NCI-H2196 treated with DMSO at 0.1 percent for 48 hours (cell line): ENCODE results near the gene THRA.
A peak's percentile ranks its signal among the peaks of the same experiment; 100 is the strongest.

Experiments
- DNase-seq: peaks from one replicate; lab custom pipeline; 2025; ENCODE audit not compliant: unreplicated experiment; lab: John Stamatoyannopoulos, UW

The THRA gene

DNA sequence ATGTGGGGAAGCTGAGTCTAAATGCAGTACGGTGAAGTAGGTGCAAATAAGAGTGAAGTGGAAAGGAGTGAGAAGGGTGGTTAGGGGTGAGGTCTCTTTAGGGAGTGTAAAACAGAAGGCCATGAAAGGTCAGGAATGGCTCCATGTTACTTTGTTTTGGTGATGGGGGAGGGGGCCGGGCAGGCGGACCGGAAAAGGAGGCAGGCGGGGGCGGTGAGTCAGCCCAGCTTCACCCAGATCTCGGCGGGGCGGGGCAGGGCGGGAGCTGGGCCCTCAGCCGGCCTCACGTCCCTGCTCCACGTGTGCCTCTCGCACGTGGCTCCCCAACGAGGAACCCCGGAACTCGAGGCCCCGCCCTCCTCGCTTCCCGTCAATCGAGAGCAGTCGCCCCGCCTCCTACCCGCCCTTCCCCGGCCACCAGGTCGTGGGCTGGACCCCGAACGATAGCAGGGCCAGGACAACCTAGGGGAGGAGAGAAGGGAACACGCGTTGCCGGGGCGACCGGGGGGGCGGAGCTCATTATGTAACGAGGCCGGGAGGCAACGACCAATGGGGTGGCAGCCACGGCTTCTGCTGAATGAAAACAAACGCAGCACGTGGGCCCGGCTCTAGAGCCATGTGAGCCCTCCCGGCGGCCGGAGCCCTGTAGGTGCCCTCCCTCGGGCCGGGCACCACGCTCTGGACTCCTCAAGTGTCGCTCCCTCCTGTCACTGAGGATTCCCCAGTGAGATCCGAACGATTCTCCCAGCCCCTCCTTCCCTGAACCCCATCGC lies 36.3 kb downstream of the THRA start:
- DNase-seq: peak; percentile 85

DNA sequence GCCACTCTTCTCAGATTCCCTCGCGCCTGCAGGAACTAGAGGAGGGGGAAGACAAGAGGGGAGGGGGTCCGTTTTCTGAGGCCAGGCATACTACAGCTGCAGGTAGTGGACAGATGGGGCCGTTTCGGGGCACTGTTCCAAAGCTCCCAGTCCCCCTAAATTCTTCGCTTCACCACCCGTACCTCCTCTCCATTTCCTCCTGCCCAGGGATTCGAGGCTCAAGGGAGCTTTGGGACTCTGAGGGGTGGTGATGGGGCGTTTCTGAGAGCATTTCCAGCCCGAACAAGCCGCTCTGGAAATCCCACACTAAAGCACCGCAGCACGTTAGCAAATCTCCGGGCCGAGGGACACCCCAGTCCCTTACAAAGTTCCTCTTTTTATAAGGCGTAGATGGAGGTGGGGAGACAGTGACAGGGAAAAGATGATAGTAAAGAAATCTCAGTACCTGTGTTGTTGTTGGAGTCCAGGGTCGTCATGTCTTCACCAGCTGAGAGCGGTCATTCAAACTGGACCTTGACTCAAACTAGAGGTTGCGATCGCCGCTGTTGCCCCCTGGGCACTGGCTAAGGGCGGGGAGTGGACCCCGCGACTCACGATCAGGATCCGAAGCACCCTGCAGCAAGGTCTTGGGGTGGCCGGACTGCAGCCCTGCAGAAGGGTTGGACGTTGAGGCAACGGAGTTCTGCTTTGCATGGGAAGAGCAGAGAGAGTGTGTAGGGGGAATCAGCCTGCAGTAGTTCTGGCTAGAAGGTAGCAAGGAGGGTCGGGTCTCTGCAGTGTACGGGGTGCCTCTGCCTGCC lies 37.1 kb downstream of the THRA start:
- no peak for DNase-seq

DNA sequence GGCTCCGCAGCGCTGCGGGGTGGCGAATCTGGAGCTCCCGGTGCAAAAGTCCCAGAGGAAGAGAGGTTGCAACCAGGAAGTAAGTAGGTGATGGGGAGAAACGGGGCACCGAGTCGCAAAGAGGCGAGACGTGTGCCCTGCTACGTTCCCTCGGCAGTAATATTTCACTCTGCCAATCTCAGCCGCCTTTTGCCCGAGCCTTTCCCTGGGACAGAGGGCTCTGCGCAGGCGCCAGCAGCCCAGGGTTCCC lies 37.6 kb downstream of the THRA start, which contains the start of gene NR1D1:
Gene NR1D1, minus strand, starts transcription at position 171 of the 250 bp plus-strand sequence. CDS start 495 bp downstream, outside the sequence.
- no peak for DNase-seq

DNA sequence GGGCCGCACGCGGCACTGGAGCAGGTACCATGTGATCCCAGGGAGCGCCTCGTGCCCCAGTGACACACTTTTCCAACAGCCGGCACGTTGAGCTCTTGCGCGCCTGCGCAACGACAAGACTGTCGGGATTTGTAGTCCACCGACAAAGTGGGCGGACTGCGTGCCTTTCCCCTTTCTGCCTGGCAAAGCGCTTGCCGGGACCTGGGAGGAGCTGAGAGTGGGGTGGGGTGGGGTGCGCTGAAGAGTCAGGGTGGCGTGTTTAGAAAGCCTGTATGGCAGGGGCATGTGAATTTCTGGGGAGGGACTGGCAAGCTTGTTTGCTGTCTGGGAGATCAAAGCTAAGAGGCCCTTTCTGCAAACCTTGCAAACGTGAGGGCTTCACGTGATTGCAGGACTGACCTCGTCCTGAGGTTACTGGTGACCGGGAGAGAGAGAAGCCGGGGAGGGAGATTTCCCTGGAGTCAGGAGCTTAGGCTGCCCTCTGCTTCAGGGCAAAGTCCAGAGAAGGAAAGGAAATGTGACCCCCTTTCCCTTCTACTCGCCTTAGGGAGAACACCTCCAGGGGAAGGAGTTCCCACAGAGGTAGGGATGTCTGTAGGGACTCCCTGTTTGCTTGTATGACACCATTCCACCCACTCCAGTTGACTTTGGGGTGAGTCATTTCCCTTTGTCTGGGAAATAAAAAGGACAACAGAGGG lies 38.1 kb downstream of the THRA start:
- DNase-seq: peak; percentile 72

DNA sequence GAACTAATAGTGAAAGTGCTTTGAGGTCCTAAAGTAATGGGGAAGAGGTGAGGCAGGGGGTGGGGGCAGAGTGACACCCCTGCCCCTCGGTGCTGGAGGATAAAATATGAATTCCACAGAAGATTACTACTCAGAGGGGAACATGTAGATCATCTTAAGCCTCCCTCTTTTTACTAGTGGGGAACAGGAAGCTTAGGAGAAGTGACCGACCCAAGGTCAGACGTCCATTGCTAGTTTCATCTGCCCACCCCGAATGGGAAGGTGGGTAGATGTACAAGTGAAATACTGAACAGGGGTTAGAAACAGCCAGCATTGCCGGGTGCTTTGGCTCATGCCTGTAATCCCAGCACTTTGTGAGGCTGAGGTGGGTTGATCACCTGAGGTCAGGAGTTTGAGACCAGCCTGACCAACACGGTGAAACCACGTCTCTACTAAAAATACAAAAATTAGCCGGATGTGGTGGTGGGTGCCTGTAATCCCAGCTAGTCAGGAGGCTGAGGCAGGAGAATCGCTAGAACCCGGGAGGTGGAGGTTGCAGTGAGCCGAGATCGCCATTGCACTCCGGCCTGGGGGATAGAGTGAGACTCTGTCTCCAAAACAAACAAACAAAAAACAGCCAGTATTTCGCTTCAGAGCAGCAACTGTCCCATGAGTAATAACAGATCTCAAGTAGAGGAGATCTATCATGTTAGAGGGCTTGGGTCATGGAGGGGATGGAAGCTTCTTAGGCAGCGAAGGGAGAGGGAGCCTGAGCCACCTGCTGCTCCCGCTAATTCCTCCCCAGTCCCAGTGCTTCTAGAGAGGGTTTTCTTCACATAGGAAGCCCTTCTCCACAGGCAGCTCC lies 38.8 kb downstream of the THRA start:
- no peak for DNase-seq

DNA sequence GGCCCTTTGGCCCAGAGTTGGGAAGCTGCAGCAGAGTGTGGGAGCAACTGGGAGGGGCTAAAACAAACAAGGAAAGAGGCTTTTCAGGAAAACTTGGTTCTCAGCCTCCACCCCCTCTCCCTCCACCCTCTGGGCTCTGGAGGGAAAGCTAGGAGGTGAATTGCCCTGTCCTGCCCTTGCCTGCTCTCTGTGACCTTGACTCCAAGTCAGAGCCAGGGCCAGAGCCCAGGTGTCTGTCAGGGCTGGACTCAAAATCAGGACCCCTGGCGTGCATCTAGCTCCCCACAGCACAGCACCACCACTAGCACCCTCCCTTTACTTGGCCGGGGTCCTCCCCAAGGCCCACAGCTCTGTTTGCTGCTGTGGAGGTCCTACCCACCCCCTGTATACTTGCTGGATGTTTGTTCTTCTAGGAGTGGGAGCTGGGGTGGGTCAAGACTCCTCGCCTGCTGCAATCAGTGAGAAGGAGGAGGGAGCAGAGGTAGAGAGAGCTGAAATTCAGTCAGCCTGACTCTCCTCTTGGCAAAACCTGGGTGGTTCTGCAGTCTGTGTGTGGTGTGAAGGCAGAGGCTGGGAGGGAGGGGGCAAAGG lies 40.4 kb downstream of the THRA start:
- no peak for DNase-seq

DNA sequence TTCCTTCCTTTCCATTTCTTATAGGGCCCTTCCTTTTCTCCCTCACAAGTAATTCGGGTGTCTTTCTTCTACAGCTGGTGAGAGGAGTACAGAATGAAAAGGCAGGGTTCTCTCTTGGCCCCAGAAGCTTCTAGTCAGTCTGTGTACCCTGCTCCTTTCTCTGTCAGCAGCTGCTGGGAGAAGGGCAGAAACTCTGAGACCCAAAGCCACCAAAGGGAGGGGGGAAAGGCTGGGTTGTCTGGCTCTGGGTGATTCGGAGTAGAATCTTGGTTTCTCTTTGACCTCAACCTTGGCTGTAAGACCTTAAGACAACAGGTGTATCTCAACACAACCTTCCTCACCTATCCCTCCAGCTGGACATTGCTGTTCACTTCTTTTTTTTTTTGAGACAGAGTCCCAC lies 40.9 kb downstream of the THRA start:
- no peak for DNase-seq

DNA sequence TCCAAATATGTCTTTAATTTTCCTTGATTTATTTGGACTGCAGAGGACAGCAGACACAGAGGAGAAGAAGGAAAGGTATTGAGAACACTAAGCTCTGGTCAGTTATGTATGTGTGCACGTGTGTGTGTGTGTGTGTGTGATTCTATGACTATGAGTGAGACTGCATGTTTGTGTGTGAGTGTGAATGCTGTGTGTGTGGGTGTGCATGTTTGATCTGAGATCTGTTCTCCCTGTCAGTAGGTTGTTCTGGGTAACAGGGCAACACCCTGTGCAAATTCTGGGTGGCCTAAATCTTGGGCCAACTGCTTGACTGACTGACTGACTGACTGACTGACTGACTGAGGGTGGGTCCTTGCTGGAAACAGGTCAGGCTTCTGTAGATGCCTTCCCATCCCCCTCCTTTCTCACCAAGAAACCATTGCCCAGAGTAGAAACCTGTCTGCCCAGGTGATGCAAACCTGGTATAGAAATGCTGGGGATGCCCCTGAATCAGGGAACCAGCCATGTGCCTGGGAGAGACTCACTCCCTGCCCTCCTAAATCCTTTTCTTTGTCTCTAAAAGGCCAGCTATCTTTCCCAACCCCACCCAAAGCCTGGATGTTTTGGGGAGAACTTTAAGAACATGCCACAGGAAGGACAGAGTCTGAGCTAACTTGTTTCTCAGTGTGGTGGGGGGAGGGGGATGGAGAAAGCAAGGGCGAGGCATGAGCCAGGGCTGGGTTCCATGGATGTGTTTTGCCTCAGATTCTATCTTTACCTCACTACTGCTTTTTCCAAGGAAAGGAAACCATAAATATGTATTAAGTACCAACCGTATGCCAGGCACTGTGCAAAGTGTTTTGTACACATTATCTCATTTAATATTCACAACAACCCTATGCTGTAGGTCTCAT lies 42.1 kb downstream of the THRA start:
- no peak for DNase-seq

DNA sequence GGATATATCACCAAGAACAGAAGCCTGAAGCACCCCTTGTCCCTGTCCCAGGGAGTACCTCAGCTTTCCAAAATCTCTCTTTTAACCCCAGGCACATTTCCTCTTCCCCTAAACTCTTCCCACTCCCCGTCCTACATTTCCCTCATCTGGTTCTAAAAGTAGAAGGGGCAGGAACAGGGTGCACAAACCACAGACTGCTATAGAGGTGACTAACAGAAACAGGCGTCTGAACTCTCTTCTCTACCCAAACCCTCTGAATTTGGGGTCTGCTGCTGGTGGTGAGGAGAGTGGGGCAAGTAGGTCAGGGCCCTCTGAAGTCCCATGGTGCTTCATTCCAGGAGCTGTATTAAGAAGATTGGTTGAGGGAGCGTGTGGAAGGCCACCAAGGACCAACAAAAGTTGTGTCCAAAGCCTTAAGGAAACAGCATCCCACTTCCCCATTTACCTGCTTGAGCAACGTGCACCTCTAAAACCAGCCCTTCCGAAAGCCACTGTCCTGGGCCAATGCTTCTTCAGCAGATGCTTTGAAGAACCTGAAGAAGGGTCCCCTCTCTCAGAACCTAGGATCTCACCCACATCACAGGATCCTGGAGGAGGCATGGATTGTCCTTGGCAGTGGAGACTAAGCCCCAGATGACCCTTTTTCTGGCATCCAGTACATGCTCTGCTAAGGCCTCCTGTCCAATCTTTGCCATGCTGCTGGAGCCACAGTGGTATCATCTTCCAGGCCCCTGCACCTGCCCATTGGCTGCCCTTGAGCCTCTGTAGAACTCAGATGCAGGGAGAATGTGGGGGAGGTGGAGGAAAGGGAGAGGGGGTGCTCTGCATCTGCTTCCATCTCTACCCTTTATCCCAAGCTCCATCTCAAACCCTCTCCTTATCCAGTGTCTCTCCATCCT lies 43.3 kb downstream of the THRA start:
- no peak for DNase-seq

DNA sequence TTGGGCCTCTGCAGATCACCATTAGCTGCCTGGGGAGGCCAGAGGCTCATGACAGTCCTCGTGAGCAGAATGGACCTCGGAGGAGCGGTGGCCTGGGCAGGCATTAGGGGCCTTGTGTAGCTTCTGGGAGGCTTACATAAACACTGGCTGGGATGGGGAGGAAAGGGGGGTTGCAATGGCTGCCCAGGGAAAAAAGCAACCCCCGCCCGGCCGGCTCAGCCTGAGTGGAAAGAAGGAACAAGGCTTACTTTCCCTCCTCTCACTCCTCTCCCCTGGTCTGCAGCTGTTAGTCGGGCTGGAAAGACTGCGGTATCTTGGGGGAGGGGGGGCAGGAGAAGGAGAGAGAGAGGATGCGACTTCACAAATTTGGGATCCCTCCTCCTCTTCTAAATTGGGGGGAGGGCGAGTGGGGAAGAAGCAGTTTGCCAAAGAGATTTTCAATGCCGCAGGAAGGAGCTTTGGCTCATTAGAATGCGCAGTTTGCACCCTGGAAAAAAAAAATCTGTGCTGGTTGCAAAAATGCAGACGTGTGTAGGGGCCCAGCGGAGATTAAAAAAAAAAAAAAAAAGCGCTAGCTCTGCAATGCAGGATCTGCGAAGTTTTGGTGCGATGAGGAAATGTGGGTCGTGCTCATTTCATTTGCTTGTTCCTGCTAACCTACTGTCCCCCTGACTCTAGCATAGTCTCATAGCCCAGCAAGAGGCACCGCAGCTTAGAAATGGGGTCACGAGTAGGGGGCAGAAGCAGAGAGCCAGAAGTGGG lies 44.2 kb downstream of the THRA start:
- DNase-seq: no peak

DNA sequence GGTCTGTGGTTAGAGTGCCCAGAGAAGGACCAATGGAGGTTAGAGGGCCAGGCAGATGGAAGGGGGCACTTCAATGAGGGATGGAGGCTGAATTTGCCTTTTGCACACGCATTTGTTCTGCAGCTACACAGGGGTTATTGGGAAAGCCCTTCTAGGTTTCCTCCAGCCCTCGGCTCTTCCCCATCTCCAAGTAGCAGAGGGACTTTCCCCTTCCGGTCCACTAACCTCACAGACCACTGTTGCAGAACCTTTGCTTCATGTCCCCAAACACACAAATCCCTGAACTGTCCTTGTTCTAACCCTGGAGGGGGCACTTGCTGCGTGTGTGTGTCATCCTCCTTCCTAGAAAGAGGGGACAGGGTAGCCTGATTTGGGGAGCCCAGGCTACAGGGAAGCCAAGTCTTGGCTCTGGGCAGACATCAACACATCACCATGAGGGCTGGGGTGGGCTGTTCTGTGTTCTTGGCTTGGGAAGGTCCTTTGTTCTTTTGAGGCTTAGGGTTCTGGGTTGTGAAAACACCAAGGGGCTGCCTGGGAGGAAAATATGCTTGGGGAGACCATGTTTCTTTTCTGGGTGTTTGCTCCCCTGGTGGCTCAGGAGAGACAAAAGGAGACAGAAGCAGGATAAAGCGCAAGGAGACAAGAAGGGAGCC lies 44.9 kb downstream of the THRA start:
- no peak for DNase-seq

DNA sequence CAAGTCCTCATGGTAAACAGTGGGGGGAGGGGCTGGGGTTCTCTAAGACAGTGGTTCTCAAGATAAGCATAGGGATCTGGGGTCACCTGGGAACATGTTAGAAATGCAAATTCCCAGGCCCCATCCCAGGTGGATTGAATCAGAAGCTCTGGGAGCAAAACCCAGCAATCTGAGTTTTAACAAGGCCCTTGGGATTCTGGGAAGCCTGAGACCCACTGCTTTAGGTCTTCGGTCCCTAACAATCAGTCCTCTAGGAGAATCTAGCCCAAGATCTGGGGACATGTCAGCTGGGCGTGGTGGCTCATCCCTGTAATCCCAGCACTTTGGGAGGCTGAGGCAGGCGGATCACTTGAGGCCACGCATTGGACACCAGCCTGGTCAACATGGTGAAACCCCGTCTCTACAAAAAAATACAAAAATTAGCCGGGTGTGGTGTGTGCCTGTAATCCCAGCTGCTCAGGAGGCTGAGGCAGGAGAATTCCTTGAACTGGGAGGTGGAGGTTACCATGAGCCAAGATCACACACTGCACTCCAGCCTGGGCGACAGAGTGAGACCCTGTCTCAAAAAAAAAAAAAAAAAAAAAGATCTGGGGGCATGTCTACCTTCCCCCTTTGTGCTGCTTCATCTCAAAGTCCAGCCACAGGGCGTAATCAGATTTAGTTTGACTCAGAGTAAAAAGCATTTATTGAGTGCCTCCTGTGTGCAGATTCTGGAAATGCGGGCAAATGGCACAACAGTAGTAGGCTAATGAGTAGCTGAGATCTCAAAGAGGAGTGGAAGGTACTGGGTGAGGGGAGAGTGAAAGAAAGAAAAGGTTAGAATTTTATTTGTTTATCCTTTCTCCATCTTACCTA lies 46.4 kb downstream of the THRA start:
- DNase-seq: no peak

DNA sequence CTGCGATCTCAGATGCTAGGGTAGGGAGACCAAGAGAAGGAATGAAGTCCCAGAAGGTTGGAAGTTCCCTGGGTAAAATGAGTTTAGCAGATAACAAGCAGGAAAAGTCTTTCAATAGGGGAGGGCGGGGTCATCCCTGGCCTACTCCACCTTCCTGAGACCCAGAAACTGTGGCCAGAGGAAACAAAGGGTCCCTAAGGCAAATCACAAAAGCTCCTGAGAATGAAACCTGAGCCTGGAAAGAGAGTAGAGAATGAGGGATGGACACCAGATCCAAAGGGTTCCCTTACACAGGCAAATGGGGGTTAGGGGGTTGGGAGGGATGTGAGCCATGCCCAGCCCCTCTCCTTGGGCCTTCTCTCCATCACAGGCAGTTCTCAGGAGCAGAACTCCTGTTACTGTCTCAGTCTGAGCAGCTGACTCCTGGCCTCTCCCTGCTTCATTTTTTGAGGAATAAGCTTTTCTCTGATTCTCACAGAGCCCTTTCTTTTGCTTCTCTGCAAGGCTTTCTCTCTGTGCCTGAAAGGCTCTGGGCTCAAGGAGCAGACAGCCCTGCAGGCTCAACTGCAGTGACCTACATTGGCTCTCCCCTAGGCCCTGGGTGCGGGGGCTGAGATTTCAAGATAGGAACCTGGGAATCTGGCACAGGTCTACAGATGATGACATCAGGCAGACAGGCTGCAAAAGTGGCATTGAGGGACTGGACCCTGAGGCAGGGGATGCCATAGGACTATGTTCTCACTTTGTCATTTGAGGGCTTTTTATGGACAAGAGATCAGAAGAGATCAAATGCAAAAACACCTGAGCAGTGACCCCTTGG lies 47.5 kb downstream of the THRA start:
- DNase-seq: no peak

DNA sequence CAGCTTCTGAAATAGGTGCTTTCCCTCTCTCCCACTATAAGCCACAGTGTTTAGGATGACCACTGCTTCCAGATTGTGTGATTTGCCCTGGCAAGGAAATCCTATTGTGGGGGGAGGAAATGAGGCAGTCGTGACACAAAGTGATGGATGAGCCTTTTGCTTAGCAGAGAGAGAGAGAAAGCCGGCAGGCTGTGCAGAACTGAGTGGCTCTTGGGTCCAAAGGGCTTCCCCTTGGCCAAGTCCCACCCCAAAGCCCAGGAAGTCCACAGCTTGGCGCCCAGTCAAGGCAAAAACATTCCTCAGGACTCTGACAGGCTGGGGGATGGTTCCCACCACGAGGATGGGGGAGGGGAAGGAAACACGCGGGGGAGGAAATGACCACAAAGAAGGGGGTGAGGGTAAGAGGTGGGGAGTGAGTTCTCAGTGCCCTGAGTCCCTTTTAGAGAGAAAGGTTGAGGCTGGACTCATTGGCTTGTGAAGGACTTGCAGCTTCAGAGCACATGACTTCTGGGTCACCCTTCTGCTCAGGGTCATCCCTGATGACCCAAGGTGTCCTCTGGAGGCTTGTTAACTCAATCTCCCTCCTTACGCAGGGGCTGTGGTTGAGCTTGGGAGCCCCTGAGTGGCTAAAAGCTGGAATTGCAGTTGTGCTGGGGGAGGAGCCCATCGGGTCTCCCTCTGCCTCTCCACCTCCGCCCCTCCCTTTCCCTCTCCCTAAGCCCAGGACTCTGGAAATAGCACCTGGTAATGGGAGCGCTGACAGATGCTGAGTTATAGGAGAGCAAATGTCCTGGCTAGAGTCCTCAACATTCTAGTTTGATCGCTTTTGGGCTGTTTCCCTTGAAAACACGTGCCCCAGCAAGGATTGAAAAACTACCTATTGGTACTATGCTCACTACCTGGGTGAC lies 48.7 kb downstream of the THRA start:
- peak; percentile 59 for DNase-seq
